Stimulated activated CD8-positive, alpha-beta memory T cell treated with anti-CD3 and anti-CD28 coated beads, Interleukin-15, amount 100 ng/mL, for 4 hours (primary cell): ENCODE data around the gene TEDC2.
A peak's percentile ranks its signal among the peaks of the same experiment; 100 is the strongest.

ENCODE experiments used
- DNase-seq, 2 donors: peaks; one replicate each; pipeline ENCODE4 v3.0.0-alpha.2; 2020; ENCODE audit warnings: low read depth in 2 of 2

Gene TEDC2

DNA sequence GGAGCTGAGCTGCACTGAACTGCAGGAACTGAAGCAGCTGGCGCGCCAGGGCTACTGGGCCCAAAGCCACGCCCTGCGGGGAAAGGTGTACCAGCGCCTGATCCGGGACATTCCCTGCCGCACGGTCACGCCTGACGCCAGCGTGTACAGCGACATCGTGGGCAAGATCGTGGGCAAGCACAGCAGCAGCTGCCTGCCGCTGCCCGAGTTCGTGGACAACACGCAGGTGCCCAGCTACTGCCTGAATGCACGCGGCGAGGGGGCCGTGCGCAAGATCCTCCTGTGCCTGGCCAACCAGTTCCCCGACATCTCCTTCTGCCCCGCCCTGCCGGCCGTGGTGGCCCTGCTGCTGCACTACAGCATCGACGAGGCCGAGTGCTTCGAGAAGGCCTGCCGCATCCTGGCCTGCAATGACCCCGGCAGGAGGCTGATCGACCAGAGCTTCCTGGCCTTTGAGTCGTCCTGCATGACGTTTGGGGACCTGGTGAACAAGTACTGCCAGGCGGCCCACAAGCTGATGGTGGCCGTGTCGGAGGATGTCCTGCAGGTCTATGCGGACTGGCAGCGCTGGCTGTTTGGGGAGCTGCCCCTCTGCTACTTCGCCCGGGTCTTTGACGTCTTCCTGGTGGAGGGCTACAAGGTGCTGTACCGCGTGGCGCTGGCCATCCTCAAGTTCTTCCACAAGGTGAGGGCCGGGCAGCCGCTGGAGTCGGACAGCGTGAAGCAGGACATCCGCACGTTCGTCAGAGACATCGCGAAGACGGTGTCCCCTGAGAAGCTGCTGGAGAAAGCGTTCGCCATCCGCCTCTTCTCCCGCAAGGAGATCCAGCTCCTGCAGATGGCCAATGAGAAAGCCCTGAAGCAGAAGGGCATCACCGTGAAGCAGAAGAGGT is 36.6 kb downstream of the TEDC2 start:
- DNase-seq = no peak

DNA sequence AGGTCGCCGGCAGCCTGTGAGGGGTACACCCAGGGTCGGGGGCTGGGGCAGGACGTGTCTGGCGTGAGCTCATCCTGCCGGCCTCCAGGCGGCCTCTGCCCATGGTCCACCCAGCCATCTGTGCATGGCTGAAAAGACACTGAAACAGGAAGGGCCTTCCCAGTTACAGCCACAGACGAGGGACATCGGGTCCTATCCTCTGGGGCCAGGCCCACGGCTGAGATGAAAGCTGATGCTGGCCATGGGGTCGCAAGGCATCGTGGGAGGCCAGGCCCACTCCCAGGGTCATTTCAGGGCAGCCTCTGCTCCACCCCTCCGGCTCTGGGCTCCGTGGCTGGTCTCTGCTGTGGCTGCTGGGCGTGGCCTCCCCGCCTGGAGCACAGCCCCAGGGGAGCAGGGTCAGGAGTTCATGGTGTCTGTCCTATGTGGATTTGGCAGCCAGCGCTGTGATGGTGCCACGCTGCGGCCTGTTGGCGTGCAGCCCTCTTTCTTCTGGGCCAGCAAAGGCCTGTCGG is 37.3 kb downstream of the TEDC2 start:
- no peak for DNase-seq

DNA sequence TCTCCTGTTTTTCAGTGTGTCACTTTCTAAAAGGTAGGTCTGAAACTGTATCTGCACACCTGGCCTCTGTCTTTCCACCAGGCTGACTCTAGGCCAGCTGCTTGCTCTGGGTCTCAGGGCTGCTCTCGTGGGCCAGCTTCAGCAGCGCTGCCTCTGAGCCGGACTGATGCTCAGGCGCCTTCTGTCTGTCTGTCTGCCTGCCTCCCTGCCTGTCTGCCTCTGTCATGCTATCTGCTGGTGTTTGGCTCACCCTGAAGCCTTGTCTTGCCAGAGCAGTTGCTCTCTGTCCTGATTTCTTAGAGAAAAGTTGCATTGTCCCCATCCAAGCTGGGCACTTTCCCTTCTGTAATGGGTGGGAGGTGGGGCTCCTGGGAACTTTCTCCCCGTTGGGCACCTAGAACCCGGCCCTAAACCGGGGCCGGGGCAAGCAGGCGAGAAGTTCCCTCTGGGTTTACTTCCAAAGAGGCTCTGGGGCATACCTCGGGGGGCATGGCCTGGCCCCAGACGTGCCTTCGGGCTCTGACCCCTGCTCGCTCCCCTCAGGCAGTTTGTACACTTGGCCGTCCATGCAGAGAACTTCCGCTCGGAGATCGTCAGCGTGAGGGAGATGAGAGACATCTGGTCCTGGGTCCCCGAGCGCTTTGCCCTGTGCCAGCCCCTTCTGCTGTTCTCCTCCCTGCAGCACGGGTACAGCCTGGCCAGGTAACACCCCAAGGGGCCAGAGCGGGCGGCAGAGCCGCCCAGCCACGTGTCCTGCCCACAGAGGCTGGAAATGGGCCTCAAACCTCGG is 38.0 kb downstream of the TEDC2 start:
- DNase-seq = no peak

DNA sequence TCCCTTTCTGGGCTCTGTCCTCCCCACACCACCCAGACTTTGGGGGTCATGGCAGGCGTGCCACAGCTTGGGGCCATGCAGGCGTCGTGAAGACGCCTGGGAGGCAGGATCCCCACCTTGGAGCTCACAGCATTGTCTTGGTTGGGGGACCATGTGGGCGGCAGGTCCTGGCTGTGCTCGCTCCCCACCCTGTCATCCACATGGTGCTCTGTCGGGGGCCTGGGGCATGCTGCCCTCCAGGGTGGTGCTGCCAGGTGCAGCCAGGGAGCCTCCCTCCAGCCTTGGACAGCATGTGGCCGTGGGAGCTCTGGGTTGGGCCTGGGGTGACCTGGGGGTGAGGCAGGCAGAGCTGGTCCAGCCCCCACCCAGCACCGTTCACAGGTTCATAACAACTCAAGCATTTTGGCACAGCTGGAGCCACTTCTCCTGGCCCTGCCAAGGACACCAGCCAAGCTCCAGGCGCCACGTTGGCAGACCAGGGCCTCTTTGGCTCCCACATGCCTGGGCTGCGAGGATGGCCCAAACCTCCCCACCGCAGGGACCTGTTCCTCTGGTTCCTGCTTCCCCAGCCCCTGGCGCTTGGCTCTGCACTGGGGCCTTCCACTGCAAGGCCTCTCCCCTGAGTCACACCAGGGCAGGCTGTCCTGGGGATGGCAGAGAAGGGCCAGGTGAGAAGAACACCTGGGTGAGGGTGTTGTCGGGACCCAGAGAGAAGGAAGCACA is 38.8 kb downstream of the TEDC2 start:
- no peak for DNase-seq

DNA sequence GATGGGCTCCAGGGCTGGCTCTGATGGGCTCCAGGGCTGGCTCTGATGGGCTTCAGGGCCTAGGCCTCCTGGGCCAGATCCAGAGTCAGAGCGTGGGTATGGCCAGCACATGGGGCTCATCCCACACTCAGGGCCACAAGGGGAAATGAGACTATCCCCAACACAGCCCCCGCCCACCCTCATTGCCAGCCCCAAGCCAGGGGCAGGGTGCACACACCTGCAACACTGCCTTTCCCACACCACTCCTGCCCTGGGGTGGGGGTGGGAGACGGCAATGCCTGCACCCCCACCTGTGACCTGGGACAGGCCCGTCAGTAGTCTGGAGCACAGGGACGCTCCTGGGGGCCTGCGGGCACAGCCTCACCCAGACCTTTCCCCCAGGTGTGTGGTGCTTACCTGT is 39.5 kb downstream of the TEDC2 start:
- no peak for DNase-seq

DNA sequence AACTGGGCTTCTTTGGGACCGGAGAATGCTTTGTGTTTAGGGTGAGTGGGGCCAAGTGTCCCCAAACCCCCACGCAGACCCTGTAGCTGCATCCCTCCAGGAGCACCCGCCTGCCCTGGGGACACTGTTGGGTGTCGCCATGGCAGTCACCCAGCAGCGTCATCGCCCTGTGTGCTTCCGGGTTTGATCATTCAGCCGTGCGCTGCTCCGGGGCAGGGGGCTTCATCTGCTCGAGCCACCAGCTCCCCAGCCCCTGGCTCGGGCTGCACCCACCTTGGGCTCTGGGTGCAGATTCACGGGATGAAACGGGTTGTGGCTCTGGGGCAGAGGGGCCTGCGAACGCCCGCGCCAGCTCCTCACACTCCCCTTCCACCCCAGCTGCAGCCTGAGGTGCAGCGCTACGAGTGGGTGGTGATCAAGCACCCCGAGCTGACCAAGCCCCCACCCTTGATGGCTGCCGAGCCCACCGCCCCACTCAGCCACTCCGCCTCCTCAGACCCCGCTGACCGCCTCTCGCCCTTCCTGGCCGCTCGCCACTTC is 40.1 kb downstream of the TEDC2 start:
- no peak for DNase-seq

DNA sequence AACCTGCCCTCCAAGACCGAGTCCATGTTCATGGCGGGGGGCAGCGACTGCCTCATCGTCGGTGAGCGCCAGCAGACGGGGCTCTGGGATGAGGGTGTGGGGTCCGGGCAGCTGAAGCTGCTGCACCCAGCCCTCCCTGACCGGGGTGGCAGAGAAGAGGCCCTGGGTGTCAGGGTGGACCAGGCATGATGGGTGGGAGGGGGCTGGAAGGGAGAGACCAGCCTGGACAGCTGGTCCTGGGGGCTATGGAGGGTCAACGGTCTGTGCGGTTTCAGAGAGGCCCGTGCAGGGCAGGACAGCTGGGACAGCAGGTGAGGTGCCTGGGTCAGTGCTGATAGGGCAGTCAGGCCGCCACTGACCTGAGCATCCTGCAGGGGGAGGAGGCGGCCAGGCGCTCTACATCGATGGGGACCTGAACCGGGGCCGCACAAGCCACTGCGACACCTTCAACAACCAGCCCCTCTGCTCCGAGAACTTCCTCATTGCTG is 40.6 kb downstream of the TEDC2 start:
- no peak for DNase-seq

DNA sequence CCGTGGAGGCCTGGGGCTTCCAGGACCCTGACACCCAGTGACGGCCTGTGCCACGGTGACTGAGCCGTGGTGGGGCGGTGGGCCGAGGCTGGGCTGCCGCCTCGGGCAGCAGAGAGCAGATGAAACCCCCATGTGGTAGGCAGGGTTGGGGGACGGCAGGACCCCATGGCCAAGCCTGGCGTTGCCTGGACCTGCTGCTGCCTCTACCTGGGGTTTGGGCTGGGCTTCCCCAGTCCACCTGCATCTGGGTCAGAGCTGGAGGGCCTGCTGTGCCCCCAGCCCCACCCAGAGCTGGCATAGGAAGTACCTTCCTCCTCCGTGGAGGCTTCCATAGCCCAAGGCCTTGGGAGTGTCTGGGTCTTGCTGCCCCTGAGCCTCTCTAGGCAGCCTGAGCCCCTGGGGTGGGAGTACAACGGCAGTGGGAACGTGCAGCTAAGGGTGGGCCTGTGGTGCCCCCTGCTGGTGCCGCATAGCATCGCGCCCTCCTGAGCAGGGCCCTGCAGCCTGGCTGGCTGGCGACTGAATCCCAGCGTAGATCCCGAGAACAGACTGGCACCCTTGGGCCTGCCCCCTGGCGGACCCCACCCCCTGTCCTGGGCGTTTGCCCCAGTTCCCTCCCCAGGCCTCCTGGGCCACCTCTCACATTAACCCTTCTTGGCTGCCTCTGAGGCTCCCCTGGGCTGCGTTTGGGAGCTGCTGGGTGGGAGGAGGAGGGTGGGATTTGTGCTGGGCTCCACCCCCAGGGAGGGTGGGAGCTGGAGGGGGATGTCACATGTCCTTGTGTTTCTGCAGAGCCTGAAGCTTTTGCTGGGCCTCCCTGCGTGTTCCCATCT is 41.2 kb downstream of the TEDC2 start:
- DNase-seq = peak; percentile 49 to 58

DNA sequence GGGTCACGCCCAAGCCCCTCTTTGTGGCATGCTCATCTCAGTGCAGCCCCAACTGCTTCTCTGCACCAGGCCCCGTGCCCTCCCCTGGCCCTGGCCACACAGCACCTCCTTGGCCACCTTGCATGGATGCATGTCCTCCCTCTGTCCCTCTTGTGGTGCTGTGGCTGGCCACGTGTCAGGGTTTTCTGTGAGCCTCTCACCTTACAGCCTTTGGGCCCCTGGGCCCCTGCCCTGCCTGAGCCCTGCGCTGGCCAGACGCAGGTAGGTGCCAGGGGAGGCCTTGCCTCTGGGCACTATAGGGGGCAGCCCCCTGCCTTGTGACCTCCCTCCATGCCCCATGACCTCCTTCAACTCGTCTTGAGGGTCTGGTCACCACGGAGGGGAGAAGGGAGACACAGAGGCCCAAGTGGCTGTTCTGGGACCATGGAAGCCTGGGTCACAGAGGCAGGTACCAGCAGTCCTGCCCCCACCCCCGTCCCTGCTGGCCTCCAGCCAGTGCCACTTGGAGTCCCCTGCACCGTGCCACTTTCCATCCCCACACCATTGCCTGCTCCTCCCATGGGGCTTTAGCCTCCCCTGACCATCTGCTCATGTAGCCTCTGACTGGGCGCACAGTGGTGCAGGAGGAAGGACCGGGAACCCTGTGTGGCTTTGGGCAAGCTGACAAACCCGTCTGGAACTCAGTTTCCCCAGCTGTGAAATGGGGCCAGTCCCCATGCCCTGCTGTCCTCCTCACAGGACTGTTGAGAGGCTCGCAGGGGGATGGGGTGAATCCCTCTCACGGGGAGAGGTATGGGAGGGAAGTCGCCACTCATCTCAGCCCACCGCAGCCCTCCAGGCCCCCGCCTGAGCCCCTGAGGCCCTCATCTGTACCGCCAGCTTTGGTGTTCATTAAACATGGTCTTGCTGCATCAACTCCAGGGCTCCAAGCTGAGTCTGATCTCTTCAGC is 42.3 kb downstream of the TEDC2 start:
- no peak for DNase-seq

DNA sequence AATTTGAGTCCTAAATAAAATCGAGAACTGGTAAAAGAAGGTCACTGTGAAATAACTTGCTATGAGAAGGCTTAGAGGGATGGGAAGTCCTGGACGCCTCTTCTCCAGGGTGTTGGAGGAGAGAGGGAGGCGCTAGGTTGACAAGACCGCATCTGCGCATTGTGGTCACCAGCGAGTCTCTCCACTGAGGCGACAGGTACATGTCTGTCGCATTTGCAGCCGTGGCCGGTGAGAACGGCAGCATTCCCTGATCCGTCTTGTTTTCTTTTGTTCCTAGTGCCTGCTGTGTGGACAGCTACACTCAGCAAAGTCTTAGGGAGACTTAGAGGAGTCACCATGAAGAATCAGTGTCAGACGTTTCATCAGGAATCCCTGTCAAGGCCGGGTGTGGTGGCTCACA is 45.8 kb downstream of the TEDC2 start:
- no peak for DNase-seq

DNA sequence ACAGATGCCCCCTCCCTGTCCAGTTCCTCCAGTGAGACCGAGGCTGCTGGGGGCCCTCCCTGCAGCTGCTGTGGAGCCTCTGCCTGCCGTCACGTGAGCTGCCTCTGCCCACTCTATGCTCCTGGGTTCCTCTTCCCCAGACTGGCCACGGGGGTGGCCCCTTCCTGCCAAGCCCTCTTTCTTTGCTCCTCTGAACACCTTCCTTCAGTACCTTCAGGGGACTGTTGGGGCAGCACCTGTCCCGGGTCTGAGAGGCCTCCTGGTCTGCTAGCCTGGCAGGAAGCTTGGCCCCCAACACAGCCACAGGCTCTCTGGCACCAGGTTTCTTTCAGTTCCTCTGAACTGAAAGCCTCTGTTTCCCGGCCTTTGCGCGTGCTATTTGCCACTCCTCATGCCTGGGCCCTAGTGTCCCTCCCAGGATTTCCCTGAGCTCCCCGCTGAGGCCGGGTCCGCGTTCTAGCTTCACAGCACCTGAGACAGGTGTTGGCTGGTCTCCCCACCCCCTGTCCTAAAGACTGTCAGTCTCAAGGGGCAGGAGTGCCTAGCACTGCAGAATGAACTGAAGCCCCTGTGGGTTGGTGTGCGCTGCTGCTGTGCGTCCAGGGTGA is 47.2 kb downstream of the TEDC2 start:
- no peak for DNase-seq

DNA sequence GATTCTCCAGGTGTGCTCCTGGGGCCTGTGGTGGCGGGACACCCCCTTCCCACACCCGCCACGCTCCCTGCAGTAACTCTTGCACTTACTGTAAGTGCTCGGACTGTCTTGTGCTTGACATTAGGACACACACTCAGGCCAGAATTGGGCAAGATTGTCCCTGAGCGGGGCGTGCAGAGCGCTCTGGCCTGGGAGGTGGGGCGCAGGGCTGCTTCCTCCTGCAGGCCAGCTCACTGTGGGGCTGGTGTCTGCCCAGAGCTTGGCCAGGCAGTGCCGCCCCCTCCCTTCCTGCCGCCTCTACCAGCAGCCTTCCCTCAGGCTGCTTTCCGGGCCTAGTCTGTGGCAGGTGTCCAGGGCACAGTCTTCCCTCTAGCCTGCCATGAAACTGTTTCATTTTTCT is 47.8 kb downstream of the TEDC2 start:
- DNase-seq = no peak

DNA sequence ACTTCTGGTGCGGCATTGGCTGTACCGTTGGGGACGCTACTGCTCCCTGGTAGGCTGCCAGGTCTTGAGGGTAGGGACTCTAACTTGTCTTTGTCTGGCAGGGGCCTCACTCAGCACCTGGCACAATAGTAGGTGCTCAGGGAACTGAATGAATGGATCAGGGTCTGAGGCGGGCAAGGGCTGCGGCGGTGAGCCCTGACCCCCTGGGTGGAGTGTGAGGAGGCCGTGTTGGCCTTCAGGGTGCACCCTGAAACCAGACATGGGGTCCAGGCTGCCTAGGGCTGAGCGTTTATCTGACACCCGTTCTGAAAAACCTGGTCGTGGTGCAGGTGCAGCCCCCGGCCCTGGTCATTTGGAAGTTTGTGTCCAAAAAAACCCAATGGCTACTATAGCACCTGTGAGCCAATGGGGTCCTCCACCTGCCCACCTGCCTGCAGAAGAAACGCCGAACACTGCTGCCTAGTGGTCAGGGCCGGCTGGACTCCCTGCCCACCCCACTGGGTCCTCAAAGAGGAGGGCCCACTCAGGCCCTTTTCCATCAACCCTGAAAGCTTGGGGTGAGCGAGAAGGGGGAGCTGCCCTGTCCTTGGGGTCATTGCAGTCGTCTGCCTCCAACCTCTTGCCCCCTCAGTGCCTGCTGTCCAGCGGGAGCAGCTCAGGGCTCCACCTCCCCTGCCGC is 49.0 kb downstream of the TEDC2 start:
- no peak for DNase-seq

DNA sequence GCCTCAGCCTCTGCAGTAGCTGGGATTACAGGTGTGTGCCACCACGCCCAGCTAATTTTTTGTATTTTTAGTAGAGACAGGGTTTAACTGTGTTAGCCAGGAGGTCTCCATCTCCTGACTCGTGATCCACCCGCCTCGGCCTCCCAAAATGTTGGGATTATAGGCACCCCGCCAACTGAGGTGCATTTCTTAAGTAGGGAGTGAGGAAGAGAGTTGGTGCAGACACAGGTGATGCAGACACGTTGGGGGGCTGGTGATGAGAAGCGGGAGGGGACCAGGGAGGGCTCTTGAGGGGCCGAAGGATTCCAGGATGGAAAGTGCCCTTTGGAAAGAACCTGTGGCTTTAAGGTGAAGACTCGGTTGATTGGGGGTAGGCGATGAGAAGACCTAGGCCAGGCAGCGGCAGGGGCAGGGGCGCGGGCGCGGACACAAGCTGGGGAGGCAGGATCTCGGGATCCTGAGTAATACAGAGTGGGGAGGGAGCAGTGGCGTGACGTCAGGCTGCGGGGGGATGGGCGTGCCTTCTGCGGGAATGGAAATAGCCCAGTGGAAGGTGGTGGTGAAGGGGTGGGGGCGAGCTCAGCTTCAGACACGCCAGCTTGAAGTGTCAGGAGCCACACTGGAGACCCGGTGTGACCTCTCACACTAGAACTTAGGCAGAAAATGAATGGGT is 51.4 kb downstream of the TEDC2 start:
- no peak for DNase-seq

DNA sequence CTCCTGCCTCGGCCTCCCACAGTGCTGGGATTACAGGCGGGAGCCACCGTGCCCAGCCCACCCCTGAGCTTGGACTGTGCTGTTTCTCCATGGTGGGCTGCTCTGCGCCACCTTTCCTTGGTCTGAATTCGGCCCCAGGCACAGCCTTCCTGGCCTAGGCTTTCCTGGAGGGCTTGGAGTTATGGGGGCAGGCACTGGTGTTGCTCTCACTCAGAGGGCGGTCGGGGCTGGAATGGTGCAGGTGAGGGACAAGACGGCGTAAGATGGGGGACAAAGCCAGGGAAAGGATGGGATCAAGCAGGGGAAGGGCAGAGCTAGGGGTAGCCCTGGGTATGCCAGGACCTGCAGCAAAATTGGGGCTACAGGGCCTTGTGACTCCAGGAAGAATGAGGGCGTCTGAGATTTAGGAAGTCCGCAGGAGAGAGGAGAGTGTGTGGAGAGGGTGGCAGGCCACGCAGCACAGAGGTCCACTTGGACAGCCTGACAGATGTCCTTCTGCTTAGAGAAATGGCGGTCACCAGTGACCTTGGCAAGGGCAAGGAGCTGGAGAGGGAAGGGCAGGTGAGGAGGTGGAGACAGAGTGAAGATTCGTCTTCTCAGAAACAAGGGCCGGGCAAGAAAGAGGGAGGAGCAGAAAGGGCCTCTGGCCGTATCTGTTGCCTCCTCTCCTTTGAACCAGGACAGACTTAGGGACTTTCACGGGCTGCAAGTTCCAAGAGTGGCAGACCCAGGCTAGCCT is 52.3 kb downstream of the TEDC2 start:
- DNase-seq = no peak

DNA sequence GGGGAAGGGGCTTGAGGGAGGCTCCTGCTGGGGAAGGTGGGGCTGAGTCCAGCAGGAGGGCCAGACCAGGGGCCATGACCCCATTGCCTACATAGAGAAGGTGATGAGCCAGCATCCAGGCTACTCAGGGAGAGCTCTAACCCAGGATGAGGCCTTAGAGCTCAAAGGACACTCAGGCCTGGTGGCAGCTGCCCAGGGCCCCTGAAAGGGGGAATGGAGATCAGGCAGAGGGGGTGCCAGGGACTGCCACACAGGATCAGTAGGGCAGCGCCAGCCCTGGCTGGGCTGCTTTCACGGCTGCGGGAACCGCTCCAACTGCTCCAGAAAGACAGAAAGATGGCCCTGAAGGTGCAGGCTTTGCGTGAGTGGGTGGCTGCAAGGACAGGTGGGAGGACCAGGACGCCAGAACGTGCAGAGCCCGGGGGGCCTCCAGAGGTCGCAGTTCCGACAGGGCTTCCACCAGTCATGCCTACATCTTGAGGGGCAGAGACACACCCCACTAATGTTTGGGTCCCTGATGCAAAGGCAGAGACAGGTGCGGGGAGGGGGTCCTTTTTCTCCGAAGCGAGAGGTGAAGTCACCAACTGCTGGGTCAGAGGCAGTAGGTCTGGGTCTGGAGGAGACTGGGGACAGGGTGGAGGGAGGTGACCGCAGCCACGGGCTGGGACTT is 53.0 kb downstream of the TEDC2 start:
- no peak for DNase-seq
